Activated T-cell treated with anti-CD3 and anti-CD28 coated beads, Interleukin-2, amount 50 U/mL, for 24 hours (primary cell): ENCODE measurements around the gene FBXW11.
"Not testable (repeated sequence)": the region's sequence is repeated elsewhere in the genome, so short reads cannot be mapped to it uniquely, and the experiment has no call there.

Source experiments
- DNase-seq: peaks from one replicate; pipeline ENCODE4 v3.0.0-alpha.2; 2020
- H3K27ac Mint-ChIP-seq: 2 replicates; pipeline ENCODE4 v1.8.0; 2020; ENCODE audit warnings: mild to moderate bottlenecking, mixed read lengths
- H3K27me3 Mint-ChIP-seq: 2 replicates; pipeline ENCODE4 v1.8.0; 2020; ENCODE audit warnings: mixed read lengths
- H3K36me3 Mint-ChIP-seq: 2 replicates; pipeline ENCODE4 v1.8.0; 2020; ENCODE audit warnings: low read depth, mixed read lengths
- H3K4me1 Mint-ChIP-seq: 2 replicates; pipeline ENCODE4 v1.8.0; 2020; ENCODE audit warnings: low read depth, mixed read lengths
- H3K4me3 Mint-ChIP-seq: 2 replicates; pipeline ENCODE4 v1.8.0; 2020; ENCODE audit warnings: mild to moderate bottlenecking, moderate library complexity, mixed read lengths
- H3K9me3 Mint-ChIP-seq: 2 replicates; pipeline ENCODE4 v1.8.0; 2020; ENCODE audit warnings: mixed read lengths

FBXW11 gene

DNA sequence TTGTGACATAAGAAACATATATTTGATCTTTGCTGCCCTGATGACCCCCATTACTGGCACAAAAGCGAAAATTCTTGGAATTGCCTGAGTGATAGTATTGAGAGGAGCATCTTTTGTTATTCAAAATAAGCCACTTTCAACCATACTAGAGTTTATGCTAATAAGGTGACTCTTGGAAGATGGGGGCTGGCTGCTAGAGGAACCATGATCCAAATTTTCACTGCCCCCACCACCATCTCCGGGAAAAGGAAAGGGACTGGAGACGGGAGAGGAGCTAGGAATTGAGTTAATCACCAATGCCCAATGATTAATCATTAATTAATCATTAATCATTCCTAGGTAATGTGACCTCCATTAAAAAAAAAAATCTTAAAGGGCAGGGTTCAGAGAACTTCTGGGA is 25.6 kb downstream of the FBXW11 start:
- Mint-ChIP-seq H3K9me3 (peaks cover 20% of the 10 kb centered on the region), H3K4me3 (no peak overlapping the region), H3K4me1 (peaks cover 67% of the 10 kb centered on the region), H3K27me3 (no peaks in the 10 kb centered on the region), H3K36me3 (peaks cover 84% of the 10 kb centered on the region), H3K27ac (no peak overlapping the region)
- no peak for DNase-seq

DNA sequence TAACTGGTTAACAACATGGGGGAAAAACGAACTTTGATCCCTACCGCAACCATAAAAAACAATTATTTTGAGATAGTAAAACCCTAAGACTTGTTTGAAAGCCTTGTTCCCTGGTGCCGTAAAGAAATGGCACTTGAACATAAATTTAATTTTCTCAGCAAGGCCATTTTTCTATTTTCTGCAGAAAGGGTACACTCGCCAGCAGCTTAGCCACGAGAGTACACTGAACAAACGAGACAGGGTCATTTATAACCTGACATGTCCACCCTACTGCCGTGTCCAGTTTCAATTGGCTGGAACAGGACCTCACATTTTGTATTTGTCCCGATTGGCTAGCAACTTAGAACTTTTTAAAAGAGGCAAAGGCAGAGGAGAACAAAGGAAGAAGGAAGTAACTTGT is 26.8 kb downstream of the FBXW11 start:
- peaks cover 69% of the 10 kb centered on the region for H3K4me1 Mint-ChIP-seq
- H3K27me3 Mint-ChIP-seq = no peaks in the 10 kb centered on the region
- H3K9me3 Mint-ChIP-seq = peaks cover 20% of the 10 kb centered on the region
- no peak overlapping the region for H3K27ac Mint-ChIP-seq
- peaks cover 84% of the 10 kb centered on the region for H3K36me3 Mint-ChIP-seq
- DNase-seq = no peak
- H3K4me3 Mint-ChIP-seq = no peak overlapping the region

DNA sequence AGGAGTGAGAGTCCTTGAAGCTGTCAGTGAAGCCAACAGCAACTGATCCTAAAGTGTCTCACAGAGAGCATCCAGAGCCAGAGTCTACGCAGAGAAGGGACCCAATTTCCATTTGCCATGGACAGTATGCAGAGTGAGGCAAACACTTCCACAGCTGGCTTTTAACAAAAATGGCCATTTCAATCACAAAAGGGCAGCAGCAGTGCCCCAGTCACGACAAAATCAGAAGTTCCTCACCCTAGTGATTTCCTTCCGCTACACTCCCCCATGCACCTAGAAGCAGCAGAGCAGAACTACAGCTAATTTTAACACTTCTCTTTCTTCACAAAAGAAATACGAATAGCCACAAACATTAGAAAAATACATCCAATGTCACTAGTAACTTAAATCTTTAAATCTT is 27.9 kb downstream of the FBXW11 start:
- H3K27ac Mint-ChIP-seq = peak overlapping the region; percentile 53
- peaks cover 61% of the 10 kb centered on the region for H3K4me1 Mint-ChIP-seq
- H3K36me3 Mint-ChIP-seq = peaks cover 79% of the 10 kb centered on the region
- no peak for DNase-seq
- peaks cover 20% of the 10 kb centered on the region for H3K9me3 Mint-ChIP-seq
- no peaks in the 10 kb centered on the region for H3K27me3 Mint-ChIP-seq
- no peak overlapping the region for H3K4me3 Mint-ChIP-seq

DNA sequence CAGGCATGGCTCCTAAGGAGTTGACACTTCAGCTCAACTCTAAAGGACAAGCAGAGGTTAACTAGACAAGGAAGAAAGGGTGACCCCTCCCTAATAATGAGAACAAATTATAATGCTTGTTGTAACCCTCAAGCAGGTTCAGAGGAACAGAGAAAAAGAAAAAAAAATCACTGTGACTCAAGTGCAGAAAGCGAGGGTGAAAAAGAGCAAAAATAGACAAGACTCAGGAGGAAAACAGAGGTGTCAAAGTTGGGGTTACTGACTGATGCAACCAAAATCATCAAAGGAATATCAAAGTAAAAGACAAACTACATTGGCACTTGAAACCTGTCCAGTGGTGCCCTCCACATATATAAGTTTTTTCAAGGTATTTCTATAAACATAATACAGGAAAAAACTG is 28.4 kb downstream of the FBXW11 start:
- H3K4me3 Mint-ChIP-seq = no peak overlapping the region
- H3K27me3 Mint-ChIP-seq = no peaks in the 10 kb centered on the region
- peaks cover 79% of the 10 kb centered on the region for H3K36me3 Mint-ChIP-seq
- peaks cover 20% of the 10 kb centered on the region for H3K9me3 Mint-ChIP-seq
- peaks cover 62% of the 10 kb centered on the region for H3K4me1 Mint-ChIP-seq
- peak overlapping the region; percentile 53 for H3K27ac Mint-ChIP-seq
- DNase-seq = no peak

DNA sequence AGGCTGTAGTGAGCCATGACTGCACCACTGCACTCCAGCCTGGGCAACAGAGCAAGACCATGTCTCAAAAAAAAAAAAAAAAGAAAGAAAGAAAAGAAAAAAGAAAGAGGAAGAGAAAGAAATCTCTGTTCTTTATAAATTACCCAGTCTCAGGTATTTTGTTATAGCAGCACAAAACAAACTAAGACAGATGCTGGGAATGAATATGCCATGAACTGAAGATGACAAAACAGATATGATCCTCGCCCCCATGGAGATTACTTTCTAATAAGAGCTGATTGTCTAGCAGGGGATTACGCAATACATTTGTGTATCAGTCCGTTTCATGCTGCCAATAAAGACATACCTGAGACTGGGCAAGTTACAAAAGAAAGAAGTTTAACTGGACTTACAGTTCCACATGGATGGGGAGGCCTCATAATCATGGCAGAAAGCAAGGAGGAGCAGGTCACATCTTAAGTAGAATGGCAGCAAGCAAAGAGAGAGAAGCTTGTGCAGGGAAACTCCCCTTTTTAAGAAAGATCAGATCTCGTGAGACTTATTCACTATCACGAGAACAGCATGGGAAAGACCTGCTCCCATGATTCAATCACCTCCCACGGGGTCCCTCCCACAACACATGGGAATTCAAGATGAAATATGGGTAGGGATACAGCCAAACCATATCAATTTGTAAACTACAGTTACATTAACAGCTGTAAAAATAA is 29.0 kb downstream of the FBXW11 start:
- H3K27ac Mint-ChIP-seq = peak overlapping the region; percentile 53
- H3K4me3 Mint-ChIP-seq, H3K27me3 Mint-ChIP-seq, DNase-seq: not testable (repeated sequence)
- peaks cover 20% of the 10 kb centered on the region for H3K9me3 Mint-ChIP-seq
- H3K4me1 Mint-ChIP-seq = peaks cover 59% of the 10 kb centered on the region
- peaks cover 76% of the 10 kb centered on the region for H3K36me3 Mint-ChIP-seq

DNA sequence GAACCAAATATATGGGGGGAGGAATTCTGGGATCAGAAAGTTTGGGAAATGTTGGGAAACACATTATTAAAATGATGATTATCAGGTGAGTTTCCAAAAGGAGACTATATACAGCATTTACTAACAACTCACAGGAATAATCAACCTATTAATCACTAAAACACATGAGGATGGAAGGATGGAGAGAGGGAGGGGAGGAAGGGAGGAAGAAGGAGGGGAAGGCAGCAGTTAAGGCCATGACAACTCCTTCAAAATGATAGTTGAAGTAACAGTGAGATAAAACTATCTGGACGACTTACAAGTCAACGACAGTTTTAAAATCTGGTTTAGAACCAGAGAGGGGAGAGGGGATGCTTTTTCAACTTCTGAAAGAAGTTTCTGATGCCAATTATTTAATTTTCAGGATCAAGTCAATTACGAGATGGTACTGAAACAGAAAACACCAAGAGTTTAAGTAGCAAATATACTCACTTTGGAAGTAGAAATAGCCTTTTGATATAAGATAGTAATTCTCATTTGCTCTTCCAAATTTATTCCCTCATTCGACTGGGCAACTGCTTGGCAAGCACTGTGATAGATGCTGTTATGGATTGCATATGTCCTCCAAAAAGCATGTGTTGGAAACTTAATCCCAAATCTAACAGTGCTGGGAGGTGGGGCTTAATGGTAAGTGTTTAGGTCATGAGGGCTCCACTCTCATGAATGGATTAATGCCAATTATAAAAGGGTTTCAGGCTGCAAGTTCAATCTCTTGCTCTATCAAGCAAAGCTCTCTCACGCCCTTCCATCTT is 30.4 kb downstream of the FBXW11 start:
- Mint-ChIP-seq H3K27ac (no peak overlapping the region), H3K27me3 (no peaks in the 10 kb centered on the region)
- DNase-seq = no peak

DNA sequence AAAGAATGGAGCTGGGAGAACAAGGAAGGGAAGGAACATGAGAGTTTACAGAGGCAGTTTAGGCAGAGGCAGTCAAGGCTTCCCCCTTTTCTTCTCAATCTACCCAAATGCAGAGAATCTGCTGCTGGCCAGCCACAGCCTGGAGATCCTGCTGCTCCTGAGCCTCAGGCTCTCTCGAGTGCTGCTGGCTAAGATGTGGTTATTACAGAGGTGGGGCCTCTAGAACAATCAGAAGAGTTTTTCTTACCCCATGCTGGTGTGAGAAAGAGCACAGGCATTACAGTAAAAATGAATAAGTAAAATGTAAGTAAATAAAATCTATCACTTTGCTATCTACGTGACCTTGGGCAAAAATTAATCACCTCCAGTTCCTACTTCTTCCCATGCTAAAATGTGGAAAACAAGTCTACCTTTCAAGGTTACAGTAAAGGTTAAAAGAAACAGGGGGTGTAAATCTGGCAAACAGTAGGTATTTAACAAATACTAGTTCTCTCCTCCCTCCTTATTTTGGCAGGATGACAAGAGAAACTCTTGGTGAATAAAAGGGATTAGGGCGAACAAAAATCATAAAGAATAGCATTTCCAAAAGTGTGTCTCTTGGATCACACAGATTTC is 31.1 kb downstream of the FBXW11 start:
- DNase-seq = no peak
- Mint-ChIP-seq H3K4me3 (no peak overlapping the region), H3K27ac (peak overlapping the region; percentile 33), H3K9me3 (peaks cover 15% of the 10 kb centered on the region), H3K36me3 (peaks cover 69% of the 10 kb centered on the region), H3K27me3 (no peaks in the 10 kb centered on the region), H3K4me1 (peaks cover 61% of the 10 kb centered on the region)

More for the DNA sequence above, 30.4 kb downstream of the FBXW11 start:
- peaks cover 69% of the 10 kb centered on the region for H3K36me3 Mint-ChIP-seq
- peaks cover 11% of the 10 kb centered on the region for H3K9me3 Mint-ChIP-seq
- H3K4me1 Mint-ChIP-seq = peaks cover 54% of the 10 kb centered on the region
- no peak overlapping the region for H3K4me3 Mint-ChIP-seq

DNA sequence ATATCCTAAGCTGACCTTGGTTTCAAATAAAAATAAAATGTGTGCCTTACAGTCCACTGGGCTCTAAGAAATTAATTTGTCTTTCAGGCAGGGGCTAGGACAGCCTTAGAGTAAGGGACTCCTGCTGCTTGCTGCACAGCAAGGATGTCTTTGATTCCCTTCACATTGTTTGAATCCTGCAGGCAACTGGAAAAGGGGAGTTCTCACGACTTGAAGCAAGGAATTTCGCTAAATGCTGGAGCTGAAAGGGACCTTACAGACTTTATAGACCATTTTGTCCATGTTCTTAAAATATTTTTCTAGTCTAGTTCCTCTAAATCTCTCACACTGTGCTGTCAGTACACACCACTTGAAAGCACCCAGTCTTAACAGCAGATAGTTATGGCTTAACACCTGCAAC is 35.6 kb downstream of the FBXW11 start:
- Mint-ChIP-seq H3K27ac (peak overlapping the region; percentile 30), H3K27me3 (no peaks in the 10 kb centered on the region), H3K4me3 (no peak overlapping the region), H3K4me1 (peaks cover 64% of the 10 kb centered on the region), H3K9me3 (peaks cover 13% of the 10 kb centered on the region), H3K36me3 (peaks cover 59% of the 10 kb centered on the region)
- no peak for DNase-seq

DNA sequence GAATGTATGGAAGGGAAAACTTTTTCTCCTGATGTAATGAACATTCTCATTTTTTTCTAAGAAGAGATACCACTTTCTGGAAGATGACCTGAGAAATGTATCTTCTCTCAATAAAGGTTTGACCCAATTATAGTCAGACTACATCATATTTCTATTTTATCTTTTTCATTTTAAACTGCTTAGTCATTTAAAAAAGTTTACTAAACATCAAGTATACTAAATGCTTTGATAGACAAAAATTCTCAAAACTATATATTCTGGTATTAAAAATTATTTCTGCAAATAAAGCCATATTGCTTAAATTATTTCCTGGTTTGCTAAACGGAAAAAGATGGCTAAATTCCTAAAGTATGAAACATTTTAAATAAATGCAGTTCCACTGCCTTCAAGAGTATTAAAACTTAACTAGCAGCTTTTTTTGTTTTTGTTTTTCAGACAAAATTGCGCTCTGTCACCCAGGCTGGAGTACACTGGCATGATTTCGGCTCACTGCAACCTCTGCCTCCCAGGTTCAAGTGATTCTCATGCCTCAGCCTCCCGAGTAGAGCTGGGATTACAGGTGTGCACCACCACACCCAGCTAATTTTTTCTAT is 37.1 kb downstream of the FBXW11 start:
- peaks cover 63% of the 10 kb centered on the region for H3K4me1 Mint-ChIP-seq
- H3K4me3 Mint-ChIP-seq = no peak overlapping the region
- DNase-seq = no peak
- peaks cover 13% of the 10 kb centered on the region for H3K9me3 Mint-ChIP-seq
- peaks cover 58% of the 10 kb centered on the region for H3K36me3 Mint-ChIP-seq
- no peaks in the 10 kb centered on the region for H3K27me3 Mint-ChIP-seq
- no peak overlapping the region for H3K27ac Mint-ChIP-seq

DNA sequence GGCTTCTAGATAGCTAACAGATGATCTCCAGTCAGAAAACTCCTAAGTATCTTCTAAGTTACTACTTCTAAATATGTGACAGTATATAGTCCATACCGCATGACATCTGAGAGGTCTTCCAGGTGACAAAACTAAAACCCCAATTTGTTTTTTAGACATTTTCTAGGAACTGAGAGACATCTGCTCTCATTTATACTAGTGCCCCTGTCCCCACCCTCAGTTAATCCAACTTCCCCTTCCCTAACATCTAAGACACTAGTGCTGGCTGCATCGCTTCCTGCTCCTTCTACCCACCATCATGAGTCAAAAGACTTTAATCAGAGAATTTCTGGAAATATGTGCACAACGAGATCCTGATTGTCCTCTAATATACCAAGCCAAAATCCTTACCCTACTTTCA is 37.9 kb downstream of the FBXW11 start:
- Mint-ChIP-seq H3K36me3 (peaks cover 54% of the 10 kb centered on the region), H3K4me1 (peaks cover 68% of the 10 kb centered on the region), H3K9me3 (peaks cover 13% of the 10 kb centered on the region), H3K27me3 (no peaks in the 10 kb centered on the region), H3K27ac (peak overlapping the region; percentile 55), H3K4me3 (no peak overlapping the region)
- DNase-seq = no peak

DNA sequence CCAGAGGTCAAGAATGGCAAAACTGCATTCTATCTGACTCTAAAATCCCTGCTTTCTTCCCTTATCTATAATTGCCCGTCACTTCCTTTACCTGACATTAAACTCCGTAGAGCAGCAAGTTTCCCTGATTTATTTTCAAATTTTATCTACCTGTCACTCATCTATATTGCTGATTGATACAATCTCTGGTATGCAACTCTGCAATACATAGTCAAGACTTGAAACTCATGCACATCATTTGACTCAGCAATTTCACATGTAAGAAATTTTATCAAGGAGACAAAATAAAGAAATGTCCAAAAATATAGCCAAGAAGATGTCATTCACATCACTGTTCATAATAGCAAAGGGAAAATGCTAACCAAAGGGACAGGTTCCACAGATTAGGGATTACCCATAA is 39.5 kb downstream of the FBXW11 start:
- H3K36me3 Mint-ChIP-seq = peaks cover 46% of the 10 kb centered on the region
- H3K27ac Mint-ChIP-seq = peak overlapping the region; percentile 92
- DNase-seq = no peak
- H3K4me1 Mint-ChIP-seq = peaks cover 75% of the 10 kb centered on the region
- H3K9me3 Mint-ChIP-seq = peaks cover 13% of the 10 kb centered on the region
- H3K4me3 Mint-ChIP-seq = no peak overlapping the region
- H3K27me3 Mint-ChIP-seq = no peaks in the 10 kb centered on the region

DNA sequence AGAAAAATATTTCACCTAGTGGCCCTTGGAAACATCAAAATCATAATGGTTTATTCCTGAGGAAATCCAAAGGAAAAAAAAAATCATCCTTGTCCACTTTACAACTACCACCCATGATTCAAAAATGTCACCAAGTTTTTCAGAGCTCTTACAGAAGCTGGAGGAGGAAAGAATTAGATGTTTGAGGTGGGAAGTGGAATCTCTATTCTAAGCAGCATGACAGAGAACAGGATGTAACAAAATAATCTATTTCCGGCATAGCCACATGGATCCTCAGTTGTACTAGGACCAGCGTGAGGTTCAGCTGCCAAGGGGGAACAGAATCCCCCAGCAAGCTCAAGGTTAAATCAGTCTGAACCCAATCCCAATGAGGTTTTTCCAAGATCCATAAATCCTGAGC is 40.2 kb downstream of the FBXW11 start:
- Mint-ChIP-seq H3K4me1 (peaks cover 80% of the 10 kb centered on the region), H3K27me3 (no peaks in the 10 kb centered on the region), H3K27ac (peak overlapping the region; percentile 92), H3K4me3 (peak overlapping the region; percentile 19), H3K36me3 (peaks cover 46% of the 10 kb centered on the region), H3K9me3 (peaks cover 13% of the 10 kb centered on the region)
- DNase-seq = no peak

DNA sequence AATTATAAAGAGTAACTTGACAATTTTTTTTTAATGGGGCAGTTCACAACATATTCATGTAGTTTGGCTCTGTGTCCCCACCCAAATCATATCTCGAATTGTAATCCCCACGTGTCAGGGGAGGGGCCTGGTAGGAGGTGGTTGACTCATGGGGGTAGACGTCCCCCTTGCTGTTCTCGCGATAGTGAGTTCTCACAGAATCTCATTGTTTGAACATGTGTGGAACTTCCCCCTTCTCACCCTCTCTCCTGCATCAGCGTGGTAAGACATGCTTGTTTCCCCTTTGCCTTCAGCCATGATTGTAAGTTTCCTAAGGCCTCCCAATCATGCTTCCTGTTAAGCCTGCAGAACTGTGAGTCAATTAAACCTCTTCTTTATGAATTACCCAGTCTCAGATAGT is 40.7 kb downstream of the FBXW11 start:
- peaks cover 81% of the 10 kb centered on the region for H3K4me1 Mint-ChIP-seq
- H3K4me3 Mint-ChIP-seq = no peak overlapping the region
- no peaks in the 10 kb centered on the region for H3K27me3 Mint-ChIP-seq
- DNase-seq = peak; percentile 54
- H3K27ac Mint-ChIP-seq = peak overlapping the region; percentile 92
- peaks cover 45% of the 10 kb centered on the region for H3K36me3 Mint-ChIP-seq
- peaks cover 13% of the 10 kb centered on the region for H3K9me3 Mint-ChIP-seq

DNA sequence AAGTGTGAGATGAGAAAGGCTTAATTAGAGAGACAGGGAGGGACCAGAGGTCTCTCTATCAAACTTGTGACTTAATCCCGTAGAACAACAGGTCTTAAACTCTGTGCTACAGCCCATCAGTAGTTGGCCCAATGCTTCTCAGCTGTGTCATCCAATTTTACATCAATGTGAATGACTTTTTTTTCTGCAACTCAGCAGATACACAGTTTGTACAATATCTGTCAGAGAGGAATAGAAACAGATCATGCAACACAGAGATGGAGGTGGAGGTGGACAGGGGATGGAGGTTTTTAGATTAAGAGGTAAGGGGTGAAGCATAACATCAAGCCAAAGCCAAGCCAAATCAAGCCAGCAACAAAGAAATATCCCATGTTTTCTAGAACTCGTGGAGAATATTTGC is 43.0 kb downstream of the FBXW11 start:
- no peak overlapping the region for H3K4me3 Mint-ChIP-seq
- no peaks in the 10 kb centered on the region for H3K27me3 Mint-ChIP-seq
- H3K9me3 Mint-ChIP-seq = peaks cover 4% of the 10 kb centered on the region
- DNase-seq = no peak
- peaks cover 47% of the 10 kb centered on the region for H3K36me3 Mint-ChIP-seq
- peaks cover 86% of the 10 kb centered on the region for H3K4me1 Mint-ChIP-seq
- H3K27ac Mint-ChIP-seq = no peak overlapping the region
